AG09309 (cell line): ENCODE data around the gene SLC29A4.
A peak's percentile ranks its signal among the peaks of the same experiment; 100 is the strongest.
"Not testable (repeated sequence)": the region's sequence is repeated elsewhere in the genome, so short reads cannot be mapped to it uniquely, and the experiment has no call there.

Source experiments
- DNase-seq: peaks from one replicate; pipeline ENCODE4 v3.0.0-alpha.2; 2010; ENCODE audit warnings: low read depth
- H3K4me3 ChIP-seq: 2 replicates; pipeline ENCODE4 v1.5.1; 2011; ENCODE audit warnings: mild to moderate bottlenecking, low read depth, low read length, moderate library complexity; ENCODE audit not compliant: control insufficient read depth
- CTCF ChIP-seq: IDR thresholded peaks from 2 replicates; pipeline ENCODE4 v1.5.1; 2011; ENCODE audit warnings: mild to moderate bottlenecking, low read depth, low read length, inconsistent platforms; ENCODE audit not compliant: insufficient read depth, control insufficient read depth; ENCODE audit errors: missing control alignments

Gene SLC29A4

DNA sequence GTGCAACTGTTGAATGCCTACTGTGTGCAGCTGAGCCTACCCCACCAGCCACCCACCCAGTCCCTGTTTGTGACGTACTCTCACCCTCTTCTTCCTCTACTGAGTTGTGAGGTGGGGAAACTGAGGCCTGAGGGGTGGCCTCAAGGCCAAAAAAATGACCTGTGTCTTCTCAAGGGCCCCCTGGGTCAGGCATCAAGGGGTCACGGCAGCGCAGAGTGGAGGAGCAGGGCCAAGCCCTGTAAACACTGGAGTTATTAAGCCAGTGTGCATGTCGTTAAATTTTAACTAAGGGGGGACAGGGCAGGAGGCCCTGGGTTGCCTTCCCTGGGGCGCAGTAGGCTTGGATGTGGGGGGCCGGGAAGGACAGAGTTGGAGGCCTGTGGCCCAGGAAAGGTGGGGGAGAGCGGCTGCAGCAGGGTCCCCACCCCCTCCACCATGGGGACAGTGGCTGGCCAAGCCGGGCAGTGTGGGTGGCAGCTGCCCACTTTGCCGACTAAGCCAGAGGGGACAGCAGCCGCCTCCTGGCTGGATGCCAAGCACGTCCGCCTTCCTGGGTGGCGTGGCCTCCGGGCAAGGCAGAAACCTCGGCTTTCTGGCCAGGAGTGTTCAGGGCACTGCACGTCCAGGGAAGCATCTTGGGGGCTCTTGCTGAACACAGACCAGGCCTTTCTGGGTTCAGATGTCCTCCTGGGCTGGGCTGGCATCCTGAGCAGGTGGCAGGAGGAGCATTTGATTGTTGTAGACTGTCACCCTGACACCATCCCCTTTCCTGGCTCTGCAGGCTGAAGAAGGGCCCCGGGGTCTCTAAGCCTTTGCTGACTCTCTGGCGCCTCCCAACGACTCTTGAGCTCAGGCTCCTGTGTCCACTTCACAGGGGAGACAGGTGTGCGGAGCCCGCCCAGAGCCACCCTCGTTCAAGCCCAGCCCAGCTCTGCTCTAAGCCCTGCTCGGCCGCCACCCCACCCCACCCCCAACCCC is 1.9 kb downstream of the SLC29A4 start:
- H3K4me3 ChIP-seq: no peak overlapping the region
- peak; percentile 35 for TF ChIP-seq CTCF
- DNase-seq: no peak

- H3K4me3 ChIP-seq: no peak overlapping the region
- TF ChIP-seq CTCF: no peak
- DNase-seq: no peak
Measured at GRCh38 chr7:5286933-5287332, 4.2 kb downstream of the SLC29A4 start.

DNA sequence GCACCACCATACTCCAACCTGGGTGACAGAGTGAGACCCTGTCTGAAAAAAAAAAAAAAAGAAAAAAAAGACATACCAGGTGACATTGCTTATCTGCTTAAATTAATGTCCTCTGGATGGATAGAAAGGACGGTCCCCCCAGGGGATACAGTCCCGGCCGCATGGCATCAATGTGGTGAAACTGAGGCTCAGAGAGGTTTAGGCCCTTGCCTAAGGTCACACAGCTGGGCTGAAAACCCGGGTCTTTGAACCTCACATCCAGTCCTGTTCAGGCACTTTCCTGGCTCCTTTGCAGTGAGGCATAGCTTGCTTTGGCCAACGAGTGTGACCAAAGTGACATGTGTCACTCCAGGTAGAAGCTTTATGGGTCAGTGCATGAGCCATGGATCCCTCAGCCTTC is 4.6 kb downstream of the SLC29A4 start:
- not testable (repeated sequence) for DNase-seq, H3K4me3 ChIP-seq

DNA sequence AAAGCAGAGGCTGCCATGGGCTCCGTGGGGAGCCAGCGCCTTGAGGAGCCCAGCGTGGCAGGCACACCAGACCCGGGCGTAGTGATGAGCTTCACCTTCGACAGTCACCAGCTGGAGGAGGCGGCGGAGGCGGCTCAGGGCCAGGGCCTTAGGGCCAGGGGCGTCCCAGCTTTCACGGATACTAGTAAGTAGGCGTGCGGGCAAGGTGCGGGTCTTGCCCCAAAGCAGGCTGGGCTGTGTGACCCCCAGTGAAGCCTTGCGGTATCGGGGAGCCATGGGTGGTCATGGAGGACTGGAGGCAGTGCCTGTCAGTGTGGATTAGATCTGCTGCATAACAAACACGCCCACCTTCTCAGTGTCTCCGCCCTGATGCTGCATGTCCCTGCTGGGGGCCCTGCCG is 5.1 kb downstream of the SLC29A4 start:
- TF ChIP-seq CTCF: no peak
- DNase-seq: no peak
- no peak overlapping the region for H3K4me3 ChIP-seq

DNA sequence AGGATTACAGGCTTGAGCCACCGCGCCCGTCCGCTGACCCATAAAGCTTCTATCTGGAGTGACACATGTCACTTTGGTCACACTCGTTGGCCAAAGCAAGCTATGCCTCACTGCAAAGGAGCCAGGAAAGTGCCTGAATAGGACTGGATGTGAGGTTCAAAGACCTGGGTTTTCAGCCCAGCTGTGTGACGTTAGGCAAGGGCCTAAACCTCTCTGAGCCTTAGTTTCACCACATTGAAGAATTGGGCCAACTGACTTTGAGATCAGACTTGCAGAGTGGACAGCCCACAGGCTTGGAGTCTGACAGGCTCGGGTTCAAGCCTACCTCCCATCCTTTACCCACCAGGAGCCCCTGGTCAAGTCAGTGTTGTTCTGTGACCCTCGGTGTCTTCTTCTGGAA is 5.8 kb downstream of the SLC29A4 start:
- not testable (repeated sequence) for H3K4me3 ChIP-seq, DNase-seq

DNA sequence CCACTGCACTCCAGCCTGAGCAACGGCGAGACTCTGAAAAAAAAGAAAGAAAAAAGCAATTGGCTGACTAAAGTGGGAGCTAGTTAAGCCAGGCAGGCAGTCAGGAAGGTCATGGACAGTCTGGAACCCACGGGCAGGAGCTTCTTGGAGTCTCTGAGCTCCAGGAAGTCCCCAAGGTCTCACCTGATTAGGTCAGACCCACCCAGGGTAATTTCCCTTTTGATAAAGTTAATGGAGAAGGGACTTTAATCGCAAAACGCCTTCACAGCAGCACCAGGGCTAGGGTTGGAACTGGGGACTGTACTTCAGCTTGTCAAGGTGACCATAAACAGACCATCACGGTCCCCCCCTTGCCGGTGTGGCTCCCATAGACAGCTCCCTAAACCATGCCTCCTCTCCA is 6.6 kb downstream of the SLC29A4 start:
- no peak overlapping the region for H3K4me3 ChIP-seq

DNA sequence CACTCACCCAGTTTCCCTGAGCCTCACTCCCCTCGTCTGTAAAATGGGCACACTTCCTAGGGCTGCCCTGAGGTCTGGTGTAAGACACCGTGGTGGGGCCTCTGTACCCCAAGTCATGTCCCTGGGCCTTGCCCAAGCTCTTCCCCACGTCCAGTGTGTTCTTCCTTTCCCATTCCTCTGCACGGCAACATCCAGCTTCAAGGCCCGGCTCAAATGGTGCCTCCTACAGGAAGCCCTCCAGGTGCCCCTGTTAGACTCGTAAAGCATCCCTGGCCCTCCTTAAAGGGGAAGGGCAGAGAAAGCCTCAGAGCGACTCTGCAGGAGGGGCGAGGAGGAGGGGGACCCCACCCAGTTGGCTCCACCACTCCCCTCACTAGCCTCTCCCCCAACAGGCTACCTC is 8.6 kb downstream of the SLC29A4 start:
- DNase-seq: no peak
- no peak for TF ChIP-seq CTCF
- no peak overlapping the region for H3K4me3 ChIP-seq

More for the DNA sequence above, 6.6 kb downstream of the SLC29A4 start:
- DNase-seq: no peak
- TF ChIP-seq CTCF: no peak

DNA sequence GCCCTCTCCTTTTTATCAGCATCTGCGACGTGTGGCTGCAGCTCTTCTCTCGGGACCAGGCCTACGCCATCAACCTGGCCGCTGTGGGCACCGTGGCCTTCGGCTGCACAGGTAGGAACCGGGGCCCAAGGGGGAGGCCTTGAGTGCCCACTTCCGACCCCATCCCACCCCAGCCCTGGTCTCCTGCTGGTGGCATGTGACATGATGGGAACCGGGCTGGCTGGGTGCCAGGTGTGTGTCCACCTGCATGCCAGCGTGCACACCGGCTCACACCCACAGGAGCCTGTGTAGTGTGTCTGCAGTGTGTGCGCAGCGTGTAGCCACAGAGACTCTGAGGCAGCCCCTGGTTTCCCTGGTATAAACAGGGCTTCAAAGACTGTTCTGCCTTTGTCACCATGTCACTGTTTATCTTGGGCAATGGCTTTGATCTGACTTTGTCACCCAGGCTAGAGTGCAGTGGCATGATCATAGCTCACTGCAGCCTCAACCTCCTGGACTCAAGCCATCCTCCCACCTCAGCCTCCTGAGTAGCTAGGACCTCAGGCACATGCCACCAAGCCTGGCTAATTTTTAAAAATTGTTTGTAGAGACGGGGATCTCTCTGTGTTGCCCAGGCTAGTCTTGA is 9.1 kb downstream of the SLC29A4 start:
- not testable (repeated sequence) for DNase-seq, H3K4me3 ChIP-seq
